HCT116 (cell line): ENCODE measurements around the gene SLC16A1. TPM values are rescaled to one million over a fixed set of nuclear protein-coding genes. Genes with fewer than 3 reads are reported as not detected.
A peak's percentile ranks its signal among the peaks of the same experiment; 100 is the strongest.

Source experiments
- ATAC-seq: fragments of 200-7000 bp; cut with Tn5 transposase; 2 replicates; pipeline ENCODE4 v1.9.1; 2020; ENCODE audit warnings: mild to moderate bottlenecking, moderate library complexity
- BruUV-seq: library from RNA; stranded (reverse); fragments of 400-500 nt; replicated peaks from 2 replicates; lab custom pipeline; 2021; lab: Mats Ljungman, UMichigan
- CTCF ChIA-PET: fragments of 300-600 bp; sonication (Branson Sonifier 250); formaldehyde crosslinking; loops from one replicate; lab custom pipeline; 2021; ENCODE audit warnings: antibody characterized with exemption; lab: Charles Lee
- POLR2A ChIA-PET: fragments of 300-600, 350-600 bp; sonication (Branson Sonifier 250); formaldehyde crosslinking; loops from one replicate; lab custom pipeline; 2021; ENCODE audit warnings: antibody characterized with exemption; lab: Charles Lee
- RAD21 ChIA-PET, 2 experiments: fragments of 300-600 bp; sonication (Branson Sonifier 250); formaldehyde crosslinking; loops; one replicate each; lab custom pipeline; 2023; ENCODE audit warnings: low total read pairs in 2 of 2; ENCODE audit not compliant: uncharacterized antibody in 2 of 2, unreplicated experiment in 2 of 2, low non-redundant PET in 1 of 2; lab: Charles Lee
- DNase-seq: peaks from one replicate; pipeline ENCODE4 v3.0.0-alpha.2; 2010; ENCODE audit warnings: low read depth, low spot score
- H2AFZ ChIP-seq: fragments of 200-600 bp; shearing (Covaris generic), sonication (generic); 2 replicates; pipeline ENCODE4 v1.6.1; 2017; ENCODE audit warnings: low read depth, mixed run types, mixed read lengths, antibody characterized with exemption, low read length; ENCODE audit not compliant: poor library complexity, severe bottlenecking
- H3K27ac ChIP-seq: 2 replicates; pipeline ENCODE4 v1.5.1; 2012; ENCODE audit warnings: low read depth, low read length
- H3K27me3 ChIP-seq: fragments of 200-600 bp; sonication (generic); 2 replicates; pipeline ENCODE4 v1.6.1; 2016; ENCODE audit warnings: mixed run types, low read length, mixed read lengths; ENCODE audit not compliant: insufficient read depth
- H3K36me3 ChIP-seq, 2 experiments: fragments of 200-500 bp in 1 of 2; fragments of 200-600 bp in 1 of 2; sonication (Bioruptor generic) in 1 of 2; sonication (generic) in 1 of 2; 2 replicates each; pipeline versions ENCODE4 v1.5.1 to v1.6.1; 2014 to 2016; ENCODE audit warnings: low read length in 2 of 2, inconsistent platforms in 1 of 2, mixed read lengths in 1 of 2, mixed run types in 1 of 2; ENCODE audit not compliant: insufficient read depth in 2 of 2, control insufficient read depth in 1 of 2
- H3K4me1 ChIP-seq, 2 experiments: fragments of 200-600 bp in 1 of 2; sonication (generic) in 1 of 2; 2 replicates each; pipeline versions ENCODE4 v1.5.1 to v1.6.1; 2012 to 2017; ENCODE audit warnings: low read length in 2 of 2, inconsistent platforms in 1 of 2, mild to moderate bottlenecking in 1 of 2, mixed read lengths in 1 of 2, mixed run types in 1 of 2, moderate library complexity in 1 of 2; ENCODE audit not compliant: insufficient read depth in 2 of 2, control insufficient read depth in 1 of 2
- H3K4me2 ChIP-seq: fragments of 200-600 bp; sonication (generic); 2 replicates; pipeline ENCODE4 v1.6.1; 2017; ENCODE audit warnings: mixed run types, low read length, mixed read lengths
- H3K4me3 ChIP-seq, 2 experiments: fragments of 200-600 bp in 1 of 2; sonication (generic) in 1 of 2; replicated peaks in 1 of 2; 2 replicates each; pipeline ENCODE4 v1.5.1; 2011 to 2016; ENCODE audit warnings: low read length in 2 of 2, control low read depth in 1 of 2, low read depth in 1 of 2, mild to moderate bottlenecking in 1 of 2, mixed read lengths in 1 of 2, mixed run types in 1 of 2
- H3K79me2 ChIP-seq: fragments of 200-600 bp; sonication (generic); 2 replicates; pipeline ENCODE4 v1.6.1; 2017; ENCODE audit warnings: mild to moderate bottlenecking, mixed run types, low read length, moderate library complexity, mixed read lengths; ENCODE audit not compliant: insufficient read depth
- H3K9ac ChIP-seq: fragments of 200-600 bp; sonication (generic); 2 replicates; pipeline ENCODE4 v1.6.1; 2016; ENCODE audit warnings: low read length, mixed read lengths
- H3K9me2 ChIP-seq: fragments of 200-600 bp; sonication (generic), shearing (Covaris generic); 2 replicates; pipeline ENCODE4 v1.6.1; 2017; ENCODE audit warnings: mixed run types, mild to moderate bottlenecking, moderate library complexity; ENCODE audit not compliant: insufficient read depth
- H3K9me3 ChIP-seq, 2 experiments: fragments of 200-500 bp in 1 of 2; fragments of 200-600 bp in 1 of 2; sonication (Bioruptor generic) in 1 of 2; sonication (generic) in 1 of 2; 2 replicates each; pipeline ENCODE4 v1.6.1; 2014 to 2017; ENCODE audit warnings: low read length in 2 of 2, mixed read lengths in 2 of 2, inconsistent platforms in 1 of 2, low read depth in 1 of 2, mild to moderate bottlenecking in 1 of 2, mixed run types in 1 of 2, moderate library complexity in 1 of 2; ENCODE audit not compliant: control insufficient read depth in 1 of 2, insufficient read depth in 1 of 2
- H4K20me1 ChIP-seq: fragments of 200-600 bp; sonication (generic), shearing (Covaris generic); 2 replicates; pipeline ENCODE4 v1.6.1; 2017; ENCODE audit warnings: mixed run types, mild to moderate bottlenecking, moderate library complexity; ENCODE audit not compliant: insufficient read depth
- CBX3 ChIP-seq: IDR thresholded peaks from 2 replicates; pipeline ENCODE4 v1.6.1; 2012; ENCODE audit warnings: low read depth
- CEBPB ChIP-seq: IDR thresholded peaks from 2 replicates; pipeline ENCODE4 v1.6.1; 2012; ENCODE audit warnings: low read depth
- ELF1 ChIP-seq: IDR thresholded peaks from 2 replicates; pipeline ENCODE4 v1.6.1; 2012; ENCODE audit warnings: low read depth, borderline replicate concordance
- EZH2 ChIP-seq: fragments of 200-600 bp; sonication (generic); IDR thresholded peaks from 2 replicates; pipeline ENCODE4 v1.6.1; 2017; ENCODE audit warnings: antibody characterized with exemption, mixed run types
- EZH2phosphoT487 ChIP-seq: fragments of 200-600 bp; IDR thresholded peaks from 2 replicates; pipeline ENCODE4 v1.6.1; 2018; ENCODE audit warnings: antibody characterized with exemption, borderline replicate concordance
- FOSL1 ChIP-seq: IDR thresholded peaks from 2 replicates; pipeline ENCODE4 v1.6.1; 2012; ENCODE audit warnings: low read depth
- MAX ChIP-seq: IDR thresholded peaks from 2 replicates; pipeline ENCODE4 v1.6.1; 2012
- POLR2A ChIP-seq: IDR thresholded peaks from 2 replicates; pipeline ENCODE4 v1.7.0; 2011; ENCODE audit warnings: borderline replicate concordance; ENCODE audit not compliant: insufficient read depth, insufficient read length; ENCODE audit errors: extremely low read depth
- POLR2AphosphoS5 ChIP-seq: IDR thresholded peaks from 2 replicates; pipeline ENCODE4 v1.6.1; 2011; ENCODE audit warnings: mild to moderate bottlenecking, low read depth, low read length, moderate library complexity
- SP1 ChIP-seq: IDR thresholded peaks from 2 replicates; pipeline ENCODE4 v1.6.1; 2012; ENCODE audit warnings: low read depth
- SRF ChIP-seq: IDR thresholded peaks from 2 replicates; pipeline ENCODE4 v1.6.1; 2012; ENCODE audit warnings: low read depth
- TCF7L2 ChIP-seq: IDR thresholded peaks from 2 replicates; pipeline ENCODE4 v1.7.0; 2011; ENCODE audit warnings: borderline replicate concordance, inconsistent platforms; ENCODE audit not compliant: insufficient read depth, insufficient read length; ENCODE audit errors: extremely low read depth
- YY1 ChIP-seq: IDR thresholded peaks from 2 replicates; pipeline ENCODE4 v1.6.1; 2011; ENCODE audit warnings: low read length, low read depth, moderate library complexity, mild to moderate bottlenecking; ENCODE audit not compliant: insufficient replicate concordance; ENCODE audit errors: extremely low read depth
- ZFX ChIP-seq: fragments of 450-650 bp; IDR thresholded peaks from 2 replicates; pipeline ENCODE4 v1.6.1; 2017
- intact Hi-C: fragments of 100-400 bp; cut with micrococcal nuclease; formaldehyde crosslinking; loops from 2 replicates; pipeline ENCODE4 v1.10.0; 2022
- total RNA-seq: library from RNA; stranded (reverse); gene quantifications from one replicate; pipeline ENCODE4 v1.2.1, GENCODE V29; 2021; ENCODE audit not compliant: unreplicated experiment
- TF ChIP-seq, protein P1 (sequence below): IDR thresholded peaks from 2 replicates; pipeline ENCODE4 v1.6.1; 2012
- TF ChIP-seq, protein P2 (sequence below), 3 experiments: fragments of 200-600 bp in 1 of 3; sonication (generic) in 1 of 3; IDR thresholded peaks in 2 of 3; conservative IDR thresholded peaks in 1 of 3; 2 replicates each; pipeline ENCODE4 v1.5.1; 2012 to 2017; ENCODE audit warnings: low read depth in 2 of 3, low read length in 2 of 3, antibody characterized with exemption in 1 of 3, borderline replicate concordance in 1 of 3, control low read depth in 1 of 3, mild to moderate bottlenecking in 1 of 3, mixed read lengths in 1 of 3, mixed run types in 1 of 3, moderate library complexity in 1 of 3; ENCODE audit not compliant: insufficient read depth in 1 of 3
- TF ChIP-seq, protein P3 (sequence below): IDR thresholded peaks from 2 replicates; pipeline ENCODE4 v1.6.1; 2011; ENCODE audit warnings: mild to moderate bottlenecking, low read length, moderate library complexity; ENCODE audit not compliant: insufficient replicate concordance; ENCODE audit errors: extremely low read depth
- TF ChIP-seq, protein P4 (sequence below): IDR thresholded peaks from 2 replicates; pipeline ENCODE4 v1.6.1; 2012; ENCODE audit warnings: low read depth

Gene SLC16A1
- total RNA-seq, 1 experiment from 2014 or later: 96.7 TPM

DNA sequence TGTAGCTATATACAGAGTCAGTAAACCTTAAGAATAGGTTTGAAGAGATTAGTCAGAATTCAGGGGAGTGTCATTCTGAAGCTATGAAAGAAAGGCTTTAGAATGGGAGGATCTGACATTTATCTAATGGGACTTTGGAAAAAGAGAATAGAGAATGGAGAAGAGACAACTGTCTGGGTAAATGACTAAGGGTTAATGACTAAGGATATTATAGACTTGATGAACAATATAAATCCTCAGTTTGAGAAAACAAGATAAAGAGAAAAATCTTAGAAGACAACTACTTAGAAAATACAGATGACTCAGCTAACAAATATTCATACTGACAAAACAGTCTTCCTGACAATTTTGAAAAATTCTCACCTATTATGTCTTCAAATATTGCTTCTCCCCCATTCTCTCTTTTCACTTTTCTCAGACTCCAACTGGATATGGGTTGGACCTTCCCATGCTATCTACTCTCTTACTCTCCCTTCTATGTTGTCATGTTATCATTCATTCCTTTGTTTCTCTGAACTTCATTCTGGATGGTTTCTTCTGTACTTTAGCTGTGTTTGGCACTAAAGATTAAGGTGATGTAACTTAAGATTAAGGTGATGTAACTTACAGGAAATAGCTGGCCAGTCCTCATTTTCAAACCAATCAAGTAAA, 20.4 kb downstream of the SLC16A1 start:
- ATAC-seq: no peak
- peak; percentile 23; the same call in 1 of the 2 replicates for TF ChIP-seq SP1
- TF ChIP-seq TCF7L2: no peak
- TF ChIP-seq ZFX: no peak
- TF ChIP-seq, protein P1, sequence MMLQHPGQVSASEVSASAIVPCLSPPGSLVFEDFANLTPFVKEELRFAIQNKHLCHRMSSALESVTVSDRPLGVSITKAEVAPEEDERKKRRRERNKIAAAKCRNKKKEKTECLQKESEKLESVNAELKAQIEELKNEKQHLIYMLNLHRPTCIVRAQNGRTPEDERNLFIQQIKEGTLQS: peak; percentile 65; the same call in 1 of the 2 replicates
- TF ChIP-seq MAX: 0 out of 2 replicates have a peak, but pooled peaks have one; percentile 19
- no peak for TF ChIP-seq EZH2phosphoT487
- TF ChIP-seq FOSL1: peak; percentile 41; the same call in 1 of the 2 replicates
- TF ChIP-seq CEBPB: peak; percentile 91
- TF ChIP-seq, protein P2, sequence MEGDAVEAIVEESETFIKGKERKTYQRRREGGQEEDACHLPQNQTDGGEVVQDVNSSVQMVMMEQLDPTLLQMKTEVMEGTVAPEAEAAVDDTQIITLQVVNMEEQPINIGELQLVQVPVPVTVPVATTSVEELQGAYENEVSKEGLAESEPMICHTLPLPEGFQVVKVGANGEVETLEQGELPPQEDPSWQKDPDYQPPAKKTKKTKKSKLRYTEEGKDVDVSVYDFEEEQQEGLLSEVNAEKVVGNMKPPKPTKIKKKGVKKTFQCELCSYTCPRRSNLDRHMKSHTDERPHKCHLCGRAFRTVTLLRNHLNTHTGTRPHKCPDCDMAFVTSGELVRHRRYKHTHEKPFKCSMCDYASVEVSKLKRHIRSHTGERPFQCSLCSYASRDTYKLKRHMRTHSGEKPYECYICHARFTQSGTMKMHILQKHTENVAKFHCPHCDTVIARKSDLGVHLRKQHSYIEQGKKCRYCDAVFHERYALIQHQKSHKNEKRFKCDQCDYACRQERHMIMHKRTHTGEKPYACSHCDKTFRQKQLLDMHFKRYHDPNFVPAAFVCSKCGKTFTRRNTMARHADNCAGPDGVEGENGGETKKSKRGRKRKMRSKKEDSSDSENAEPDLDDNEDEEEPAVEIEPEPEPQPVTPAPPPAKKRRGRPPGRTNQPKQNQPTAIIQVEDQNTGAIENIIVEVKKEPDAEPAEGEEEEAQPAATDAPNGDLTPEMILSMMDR (IDR thresholded peaks at IDR 0.05 in 2 of 3, conservative IDR thresholded peaks at IDR 0.05 in 1 of 3; ENCODE audit: borderline replicate concordance in 1 of 3, insufficient read depth in 1 of 3, low read depth in 2 of 3, low read length in 2 of 3): no peak
- TF ChIP-seq EZH2: no peak
- TF ChIP-seq POLR2AphosphoS5: no peak
- no peak for TF ChIP-seq POLR2A
- TF ChIP-seq ELF1: no peak
- TF ChIP-seq, protein P3, sequence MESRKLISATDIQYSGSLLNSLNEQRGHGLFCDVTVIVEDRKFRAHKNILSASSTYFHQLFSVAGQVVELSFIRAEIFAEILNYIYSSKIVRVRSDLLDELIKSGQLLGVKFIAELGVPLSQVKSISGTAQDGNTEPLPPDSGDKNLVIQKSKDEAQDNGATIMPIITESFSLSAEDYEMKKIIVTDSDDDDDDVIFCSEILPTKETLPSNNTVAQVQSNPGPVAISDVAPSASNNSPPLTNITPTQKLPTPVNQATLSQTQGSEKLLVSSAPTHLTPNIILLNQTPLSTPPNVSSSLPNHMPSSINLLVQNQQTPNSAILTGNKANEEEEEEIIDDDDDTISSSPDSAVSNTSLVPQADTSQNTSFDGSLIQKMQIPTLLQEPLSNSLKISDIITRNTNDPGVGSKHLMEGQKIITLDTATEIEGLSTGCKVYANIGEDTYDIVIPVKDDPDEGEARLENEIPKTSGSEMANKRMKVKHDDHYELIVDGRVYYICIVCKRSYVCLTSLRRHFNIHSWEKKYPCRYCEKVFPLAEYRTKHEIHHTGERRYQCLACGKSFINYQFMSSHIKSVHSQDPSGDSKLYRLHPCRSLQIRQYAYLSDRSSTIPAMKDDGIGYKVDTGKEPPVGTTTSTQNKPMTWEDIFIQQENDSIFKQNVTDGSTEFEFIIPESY: no peak
- TF ChIP-seq, protein P4, sequence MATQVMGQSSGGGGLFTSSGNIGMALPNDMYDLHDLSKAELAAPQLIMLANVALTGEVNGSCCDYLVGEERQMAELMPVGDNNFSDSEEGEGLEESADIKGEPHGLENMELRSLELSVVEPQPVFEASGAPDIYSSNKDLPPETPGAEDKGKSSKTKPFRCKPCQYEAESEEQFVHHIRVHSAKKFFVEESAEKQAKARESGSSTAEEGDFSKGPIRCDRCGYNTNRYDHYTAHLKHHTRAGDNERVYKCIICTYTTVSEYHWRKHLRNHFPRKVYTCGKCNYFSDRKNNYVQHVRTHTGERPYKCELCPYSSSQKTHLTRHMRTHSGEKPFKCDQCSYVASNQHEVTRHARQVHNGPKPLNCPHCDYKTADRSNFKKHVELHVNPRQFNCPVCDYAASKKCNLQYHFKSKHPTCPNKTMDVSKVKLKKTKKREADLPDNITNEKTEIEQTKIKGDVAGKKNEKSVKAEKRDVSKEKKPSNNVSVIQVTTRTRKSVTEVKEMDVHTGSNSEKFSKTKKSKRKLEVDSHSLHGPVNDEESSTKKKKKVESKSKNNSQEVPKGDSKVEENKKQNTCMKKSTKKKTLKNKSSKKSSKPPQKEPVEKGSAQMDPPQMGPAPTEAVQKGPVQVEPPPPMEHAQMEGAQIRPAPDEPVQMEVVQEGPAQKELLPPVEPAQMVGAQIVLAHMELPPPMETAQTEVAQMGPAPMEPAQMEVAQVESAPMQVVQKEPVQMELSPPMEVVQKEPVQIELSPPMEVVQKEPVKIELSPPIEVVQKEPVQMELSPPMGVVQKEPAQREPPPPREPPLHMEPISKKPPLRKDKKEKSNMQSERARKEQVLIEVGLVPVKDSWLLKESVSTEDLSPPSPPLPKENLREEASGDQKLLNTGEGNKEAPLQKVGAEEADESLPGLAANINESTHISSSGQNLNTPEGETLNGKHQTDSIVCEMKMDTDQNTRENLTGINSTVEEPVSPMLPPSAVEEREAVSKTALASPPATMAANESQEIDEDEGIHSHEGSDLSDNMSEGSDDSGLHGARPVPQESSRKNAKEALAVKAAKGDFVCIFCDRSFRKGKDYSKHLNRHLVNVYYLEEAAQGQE: no peak
- 0 out of 2 replicates have a peak, but pooled peaks have one; percentile 15 for TF ChIP-seq SRF
- no peak for TF ChIP-seq CBX3
- no peak for TF ChIP-seq YY1

More for the DNA sequence above, 20.4 kb downstream of the SLC16A1 start:
- peak; percentile 26 for DNase-seq
- Histone ChIP-seq H3K9me3 (no peaks in the 10 kb centered on the region), H3K36me3 (no peaks in the 10 kb centered on the region), H3K4me3 (no peak overlapping the region), H3K4me1 (peaks cover 23 to 26% of the 10 kb centered on the region in 2 experiments), H3K79me2 (peaks cover 100% of the 10 kb centered on the region), H3K4me2 (peak overlapping the region; percentile 23), H3K9me2 (no peaks in the 10 kb centered on the region), H4K20me1 (peaks cover 8% of the 10 kb centered on the region; the same call in 1 of the 2 replicates), H2AFZ (no peak overlapping the region), H3K27me3 (no peaks in the 10 kb centered on the region), H3K9ac (no peak overlapping the region), H3K27ac (peak overlapping the region; percentile 20; the same call in 1 of the 2 replicates)
- POLR2A ChIA-PET: interaction anchor here (0.7 to 3.4 kb wide), 4 partner anchors 18 to 35 kb away, joined by 3 to 25 read pairs (median 7); partner anchors contain the start of gene SLC16A1
- intact Hi-C loops: no loop called here
- TSS peak; percentile 86 for BruUV-seq
- CTCF ChIA-PET: interaction anchor here (2.4 kb wide), 1 partner anchor 137 kb away, joined by 8 read pairs; the partner anchor contains the start of gene LRIG2
- RAD21 ChIA-PET: no interaction called here
